ENCODE measurements around the gene AURKA. TPM values are rescaled to one million over a fixed set of nuclear protein-coding genes. Genes with fewer than 3 reads are reported as not detected.

Gene AURKA
- total RNA-seq, 2 experiments from 2014 or later: 63.2 to 105 TPM

DNA sequence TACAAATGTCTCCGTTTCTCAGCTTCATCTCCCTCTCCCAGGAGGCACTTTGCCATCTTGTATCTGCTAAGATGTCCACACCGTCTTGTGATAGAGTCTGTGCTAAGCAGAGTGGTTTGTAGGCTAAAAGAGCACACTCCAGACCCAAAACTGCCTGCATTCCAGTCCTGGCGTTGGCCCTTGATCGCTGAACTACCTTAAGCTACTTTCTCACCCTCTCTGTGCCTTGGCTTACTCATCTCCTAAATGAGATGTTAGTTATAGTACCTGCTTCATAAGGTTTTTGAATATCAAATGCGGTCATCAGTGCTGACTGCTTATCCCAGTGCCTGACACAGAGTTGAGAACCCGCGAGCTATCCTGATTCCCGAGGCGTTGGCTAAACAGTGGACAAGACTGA, 34.0 kb upstream of the AURKA start:
- no TSS peak for BruUV-seq (replicated peaks)
- Histone ChIP-seq H3K4me1 (ENCODE audit: insufficient read depth, low read length, poor library complexity, severe bottlenecking) (peaks cover 12% of the 10 kb centered on the region), H3K4me2 (ENCODE audit: low read length) (no peak overlapping the region), H3K9me2 (ENCODE audit: insufficient read depth, low read length) (no peaks in the 10 kb centered on the region), H2AFZ (ENCODE audit: low read length) (no peak overlapping the region), H3K9me3 (ENCODE audit: low read length) (no peaks in the 10 kb centered on the region), H3K27ac (ENCODE audit: low read depth, low read length, poor library complexity, severe bottlenecking) (no peak overlapping the region), H3K36me3 (ENCODE audit: insufficient read depth, low read length) (no peaks in the 10 kb centered on the region), H3K4me3 (ENCODE audit: low read depth, low read length, poor library complexity, severe bottlenecking) (no peak overlapping the region), H3K79me2 (ENCODE audit: insufficient read depth, low read depth, low read length) (no peaks in the 10 kb centered on the region), H4K20me1 (ENCODE audit: insufficient read depth, low read length) (no peaks in the 10 kb centered on the region)
- ChIA-PET POLR2A (no interaction called here), CTCF (ENCODE audit: unreplicated experiment) (no interaction called here)
- TF ChIP-seq EZH2phosphoT487 (IDR thresholded peaks at IDR 0.05; ENCODE audit: borderline replicate concordance, low read depth, low read length) (no peak), CTCF (conservative IDR thresholded peaks at IDR 0.05; ENCODE audit: low read length) (no peak)
- intact Hi-C loops (cut with micrococcal nuclease; ENCODE audit: unreplicated experiment): no loop called here
- no peak for DNase-seq (ENCODE audit: low spot score)

DNA sequence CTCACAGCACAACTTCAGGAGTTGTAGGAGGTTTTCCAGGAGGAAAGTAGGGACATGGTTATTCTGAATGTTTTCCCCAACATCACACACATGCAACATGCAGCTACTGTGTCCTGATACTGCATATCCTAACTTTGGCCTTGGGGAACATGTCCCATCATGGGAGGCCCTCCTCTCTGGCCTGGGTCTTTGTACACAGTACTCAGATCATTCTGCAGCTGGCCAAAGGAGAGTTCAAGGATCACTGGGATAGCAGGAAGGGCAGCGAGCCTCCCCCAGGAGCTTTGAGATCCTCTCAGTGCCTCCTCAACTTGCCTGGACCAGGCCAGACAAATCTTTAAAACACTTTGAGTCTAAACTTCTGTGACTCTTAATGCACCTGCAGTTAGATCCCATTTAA, 32.9 kb upstream of the AURKA start:
- POLR2A ChIA-PET: interaction anchor here (0.5 kb wide), 1 partner anchor 70 kb away, joined by 3 read pairs; no protein-coding TSS in a partner anchor
- intact Hi-C loops (cut with micrococcal nuclease; ENCODE audit: unreplicated experiment): no loop called here
- H3K9me3 ChIP-seq (ENCODE audit: low read length): no peaks in the 10 kb centered on the region
- no peak for DNase-seq (ENCODE audit: low spot score)
- no peaks in the 10 kb centered on the region for H4K20me1 ChIP-seq (ENCODE audit: insufficient read depth, low read length)
- no peaks in the 10 kb centered on the region for H3K9me2 ChIP-seq (ENCODE audit: insufficient read depth, low read length)
- H3K27ac ChIP-seq (ENCODE audit: low read depth, low read length, poor library complexity, severe bottlenecking): no peak overlapping the region
- peaks cover 10% of the 10 kb centered on the region for H3K4me1 ChIP-seq (ENCODE audit: insufficient read depth, low read length, poor library complexity, severe bottlenecking)
- BruUV-seq (replicated peaks): no TSS peak
- TF ChIP-seq EZH2phosphoT487 (IDR thresholded peaks at IDR 0.05; ENCODE audit: borderline replicate concordance, low read depth, low read length) (no peak), CTCF (conservative IDR thresholded peaks at IDR 0.05; ENCODE audit: low read length) (no peak)
- H3K36me3 ChIP-seq (ENCODE audit: insufficient read depth, low read length): no peaks in the 10 kb centered on the region
- H3K79me2 ChIP-seq (ENCODE audit: insufficient read depth, low read depth, low read length): no peaks in the 10 kb centered on the region
- no peak overlapping the region for H3K4me2 ChIP-seq (ENCODE audit: low read length)
- no peak overlapping the region for H3K4me3 ChIP-seq (ENCODE audit: low read depth, low read length, poor library complexity, severe bottlenecking)
- no peak overlapping the region for H2AFZ ChIP-seq (ENCODE audit: low read length)
- CTCF ChIA-PET (ENCODE audit: unreplicated experiment): no interaction called here

GRCh38 chr20:56423886-56424285, 31.9 kb upstream of the AURKA start:
- POLR2A ChIA-PET: interaction anchor here (1.3 kb wide), 1 partner anchor 11 kb away, joined by 4 read pairs; the partner anchor contains the start of gene CASS4

More at GRCh38 chr20:56423886-56424285, 31.9 kb upstream of the AURKA start:
- H3K9me2 ChIP-seq (ENCODE audit: insufficient read depth, low read length): no peaks in the 10 kb centered on the region
- BruUV-seq (replicated peaks): no TSS peak
- H3K27ac ChIP-seq (ENCODE audit: low read depth, low read length, poor library complexity, severe bottlenecking): no peak overlapping the region
- H3K4me1 ChIP-seq (ENCODE audit: insufficient read depth, low read length, poor library complexity, severe bottlenecking): peaks cover under 1% of the 10 kb centered on the region
- TF ChIP-seq EZH2phosphoT487 (IDR thresholded peaks at IDR 0.05; ENCODE audit: borderline replicate concordance, low read depth, low read length) (no peak), CTCF (conservative IDR thresholded peaks at IDR 0.05; ENCODE audit: low read length) (no peak)
- no peaks in the 10 kb centered on the region for H3K36me3 ChIP-seq (ENCODE audit: insufficient read depth, low read length)
- no peaks in the 10 kb centered on the region for H3K79me2 ChIP-seq (ENCODE audit: insufficient read depth, low read depth, low read length)
- CTCF ChIA-PET (ENCODE audit: unreplicated experiment): no interaction called here
- H2AFZ ChIP-seq (ENCODE audit: low read length): no peak overlapping the region
- no peaks in the 10 kb centered on the region for H3K9me3 ChIP-seq (ENCODE audit: low read length)
- no peaks in the 10 kb centered on the region for H4K20me1 ChIP-seq (ENCODE audit: insufficient read depth, low read length)
- no peak for DNase-seq (ENCODE audit: low spot score)
- H3K4me3 ChIP-seq (ENCODE audit: low read depth, low read length, poor library complexity, severe bottlenecking): no peak overlapping the region
- no peak overlapping the region for H3K4me2 ChIP-seq (ENCODE audit: low read length)
- intact Hi-C loops (cut with micrococcal nuclease; ENCODE audit: unreplicated experiment): no loop called here

Data from OCI-LY7 (cell line).